ENCODE data around the gene F5. TPM values are rescaled to one million over a fixed set of nuclear protein-coding genes. Genes with fewer than 3 reads are reported as not detected.
"Not testable (repeated sequence)": the region's sequence is repeated elsewhere in the genome, so short reads cannot be mapped to it uniquely, and the experiment has no call there.

F5 gene
- total RNA-seq, 1 donor from 2014 or later = 17.5 TPM

GRCh38 chr1:169546087-169546995, 39.9 kb downstream of the F5 start:
- intact Hi-C loops (cut with micrococcal nuclease) = loop anchor here (1.0 kb wide), 8 partner anchors 61 to 1204 kb away; partner anchors contain the start of genes BLZF1, CCDC181 and SLC19A2

GRCh38 chr1:169545472-169545871, 40.8 kb downstream of the F5 start:
- intact Hi-C loops (cut with micrococcal nuclease) = no loop called here

- intact Hi-C loops (cut with micrococcal nuclease) = no loop called here
Observed at GRCh38 chr1:169538998-169539871, 47.0 kb downstream of the F5 start.

GRCh38 chr1:169534653-169535052, 51.6 kb downstream of the F5 start:
- intact Hi-C loops (cut with micrococcal nuclease) = no loop called here

GRCh38 chr1:169533528-169534190, 52.6 kb downstream of the F5 start:
- intact Hi-C loops (cut with micrococcal nuclease) = not testable (repeated sequence)

DNA sequence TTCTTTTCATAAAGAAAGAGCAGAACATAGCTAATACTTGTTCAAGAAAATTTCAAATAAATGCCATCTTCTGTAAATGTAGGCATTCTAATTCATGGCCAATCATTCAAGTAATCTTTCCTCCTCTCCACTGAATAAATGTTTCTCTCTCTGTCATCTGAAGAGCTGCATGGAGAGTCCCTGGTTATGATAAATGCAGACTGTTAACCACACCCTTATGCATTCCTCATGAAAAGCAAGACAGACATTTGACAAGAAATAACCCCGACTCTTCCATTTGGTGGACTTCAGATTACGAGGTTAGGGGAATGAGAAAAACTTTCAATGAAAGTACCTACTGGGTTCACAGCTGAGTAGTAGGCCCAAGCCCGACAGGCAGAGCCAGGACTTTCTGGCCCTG, 55.8 kb downstream of the F5 start:
- intact Hi-C loops (cut with micrococcal nuclease) = no loop called here

GRCh38 chr1:169529068-169529642, 57.1 kb downstream of the F5 start:
- intact Hi-C loops (cut with micrococcal nuclease) = no loop called here

GRCh38 chr1:169528215-169529067, 57.8 kb downstream of the F5 start:
- intact Hi-C loops (cut with micrococcal nuclease) = no loop called here

DNA sequence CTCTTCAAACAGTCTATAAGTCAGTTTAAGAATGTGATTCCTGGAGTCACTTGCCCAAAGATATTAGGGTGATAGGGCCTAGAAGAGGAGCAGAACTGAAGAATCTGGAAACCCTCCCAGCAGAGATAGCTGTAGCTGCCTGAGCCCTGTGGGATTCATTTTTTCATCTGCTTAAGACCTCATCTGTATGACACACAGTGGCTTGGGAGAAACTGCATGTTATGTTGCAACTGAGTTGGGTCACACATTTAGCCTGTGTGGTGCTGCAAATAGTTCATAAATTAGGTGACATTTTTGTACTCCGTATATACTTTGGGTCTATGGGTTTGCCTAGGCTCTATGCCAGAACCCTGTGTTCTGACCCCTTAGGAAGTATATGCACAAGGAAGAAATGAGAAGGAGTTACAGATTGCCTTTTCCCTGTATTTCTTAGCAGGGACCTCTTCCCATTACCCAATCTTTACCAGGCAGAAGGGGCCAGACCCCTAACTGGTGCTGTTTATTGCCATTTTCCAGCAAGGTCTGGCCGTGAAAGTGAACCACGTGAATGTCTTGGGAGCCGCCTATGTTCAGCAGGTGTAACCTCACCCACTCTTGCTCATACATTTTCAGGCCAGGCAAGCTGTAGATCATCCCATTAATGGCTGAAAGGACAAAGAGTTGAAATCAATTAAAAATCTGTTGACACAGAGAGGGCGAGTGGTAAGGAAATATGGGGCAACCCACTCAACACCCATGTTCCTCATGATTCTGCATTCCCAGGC, 58.6 kb downstream of the F5 start:
- intact Hi-C loops (cut with micrococcal nuclease) = no loop called here

DNA sequence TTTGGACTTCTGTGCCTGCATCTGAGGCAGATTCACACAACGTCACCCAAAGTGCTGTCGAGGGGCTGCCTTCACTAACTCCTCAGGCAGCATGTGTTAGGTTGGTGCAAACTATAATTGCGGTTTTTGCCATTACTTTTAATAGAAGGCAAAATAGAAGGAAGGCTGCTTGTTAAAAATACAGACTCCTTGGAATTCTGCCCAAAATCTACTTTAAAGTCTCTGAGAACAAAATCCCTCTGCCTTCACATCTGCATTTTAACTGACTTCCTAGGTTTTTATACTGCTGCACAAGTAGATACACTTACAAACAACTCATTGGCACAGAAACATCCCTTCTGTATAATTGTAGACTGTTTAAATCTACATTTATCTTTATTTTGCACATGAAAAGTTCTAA, 59.3 kb downstream of the F5 start:
- intact Hi-C loops (cut with micrococcal nuclease) = no loop called here

DNA sequence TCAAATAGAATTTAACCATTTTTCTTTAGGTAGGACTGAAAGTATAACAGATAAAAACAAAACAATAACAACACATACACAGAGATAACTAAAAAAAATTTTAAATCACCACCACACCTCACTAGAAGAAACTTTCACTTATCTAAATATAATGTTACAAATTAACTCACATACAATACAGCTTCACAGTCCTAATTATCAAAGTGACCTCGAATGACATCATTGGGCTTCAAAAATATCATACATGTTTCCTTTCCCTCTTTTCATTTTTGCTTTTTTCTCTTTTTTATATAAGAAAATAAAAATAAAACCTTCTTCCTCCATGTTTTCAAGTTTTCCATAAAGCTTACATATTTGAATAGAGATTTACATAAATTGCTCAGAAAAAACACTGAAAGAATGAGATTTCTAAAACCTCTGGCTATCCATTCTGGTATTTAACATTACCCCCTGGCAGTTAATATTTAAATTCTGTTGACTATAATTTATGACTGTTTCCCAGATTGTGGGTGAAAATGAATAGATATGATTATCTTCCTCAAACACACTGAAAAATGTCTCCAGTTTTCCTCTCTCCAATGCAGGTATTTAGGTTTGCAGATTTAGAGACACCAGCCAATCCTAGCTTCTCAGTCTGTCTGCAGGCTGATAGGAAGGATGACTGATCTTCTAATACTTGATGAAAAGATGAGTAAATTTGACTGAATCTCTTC, 60.0 kb downstream of the F5 start:
- intact Hi-C loops (cut with micrococcal nuclease) = no loop called here

- intact Hi-C loops (cut with micrococcal nuclease) = no loop called here
Observed at GRCh38 chr1:169525391-169525790, 60.9 kb downstream of the F5 start.

DNA sequence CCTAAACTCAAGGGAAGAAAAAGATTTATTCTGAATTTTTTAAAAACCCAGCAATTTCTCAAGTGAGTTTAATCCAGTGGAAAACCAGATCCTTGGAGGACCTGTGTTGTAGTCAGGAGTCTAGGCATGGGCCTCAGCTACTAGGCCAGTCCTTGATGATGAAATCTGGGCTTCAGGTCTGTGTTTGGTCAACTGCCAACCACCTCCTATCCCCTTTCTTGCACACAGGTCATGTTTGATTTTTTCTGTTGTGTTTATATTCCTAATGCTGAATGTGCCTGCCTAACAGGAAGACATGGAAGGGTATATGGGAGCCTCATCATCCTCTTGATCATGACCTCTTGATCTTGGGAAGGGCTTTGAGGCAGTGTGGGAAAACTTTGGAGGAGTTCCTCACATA, 62.4 kb downstream of the F5 start:
- intact Hi-C loops (cut with micrococcal nuclease) = no loop called here

DNA sequence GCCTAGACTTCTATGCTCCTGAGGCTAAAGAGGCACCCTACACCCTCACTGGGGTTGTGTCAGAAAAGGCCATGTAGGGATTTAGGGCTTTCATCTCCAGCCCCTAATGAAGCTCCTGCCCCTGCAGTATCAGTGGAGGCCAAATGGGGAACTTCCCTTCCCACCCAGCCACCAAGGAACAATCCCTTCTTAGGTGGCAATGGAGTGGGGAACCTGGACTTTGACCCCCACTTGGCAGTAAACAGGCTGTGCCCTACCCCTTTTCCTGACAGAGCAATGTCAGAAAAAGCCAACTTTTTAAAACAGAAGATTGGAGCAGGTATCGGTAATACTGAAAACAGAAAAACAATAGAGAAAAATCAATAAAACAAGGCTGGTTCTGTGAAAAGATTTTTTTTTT, 65.1 kb downstream of the F5 start:
- intact Hi-C loops (cut with micrococcal nuclease) = no loop called here

DNA sequence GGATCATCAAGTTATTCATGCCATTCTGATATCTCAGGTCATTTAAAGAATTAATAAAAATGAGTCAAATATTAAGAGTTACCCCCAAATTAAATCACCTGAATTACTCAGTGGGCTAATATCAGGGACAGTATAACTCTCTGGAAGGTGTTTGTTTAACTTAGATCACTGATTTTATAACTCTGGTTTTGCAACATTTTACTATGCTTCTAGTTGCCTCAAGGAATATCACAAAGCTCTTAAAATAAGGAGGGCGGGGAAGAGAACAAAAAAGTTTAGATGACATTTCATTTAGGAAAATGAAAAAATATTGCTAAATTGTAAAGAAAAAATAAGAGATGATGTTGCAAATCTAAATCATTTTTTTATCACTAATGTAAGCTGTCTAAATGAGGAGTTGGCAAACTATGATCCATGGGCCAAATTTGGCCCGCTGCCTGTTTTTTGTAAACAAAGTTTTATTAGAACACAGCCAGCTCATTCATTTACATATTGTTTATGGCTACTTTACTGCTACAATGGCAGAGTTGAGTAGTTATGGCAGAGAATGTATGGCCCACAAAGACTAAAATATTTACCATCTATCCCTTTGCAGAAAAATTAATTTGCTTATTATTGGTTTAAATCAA, 68.6 kb downstream of the F5 start:
- intact Hi-C loops (cut with micrococcal nuclease) = no loop called here

DNA sequence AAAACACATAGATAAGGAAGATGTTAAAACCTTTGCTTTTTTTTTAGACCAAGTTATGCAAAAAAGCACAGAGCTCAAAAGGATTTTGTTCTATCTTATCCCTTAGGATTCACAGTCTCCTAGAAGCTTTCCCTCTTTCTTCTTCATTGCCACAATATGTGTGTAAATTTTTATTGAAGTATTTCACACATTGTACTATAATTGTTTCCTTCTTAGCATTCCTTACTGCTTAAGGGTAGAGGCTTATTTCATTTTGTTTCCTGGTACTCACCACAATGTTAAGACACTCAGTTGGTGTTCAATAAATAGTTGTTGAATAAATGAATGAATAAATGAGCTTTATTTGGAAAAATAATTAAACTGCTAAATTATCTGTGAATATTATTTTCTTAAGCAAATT, 70.6 kb downstream of the F5 start:
- intact Hi-C loops (cut with micrococcal nuclease) = no loop called here

DNA sequence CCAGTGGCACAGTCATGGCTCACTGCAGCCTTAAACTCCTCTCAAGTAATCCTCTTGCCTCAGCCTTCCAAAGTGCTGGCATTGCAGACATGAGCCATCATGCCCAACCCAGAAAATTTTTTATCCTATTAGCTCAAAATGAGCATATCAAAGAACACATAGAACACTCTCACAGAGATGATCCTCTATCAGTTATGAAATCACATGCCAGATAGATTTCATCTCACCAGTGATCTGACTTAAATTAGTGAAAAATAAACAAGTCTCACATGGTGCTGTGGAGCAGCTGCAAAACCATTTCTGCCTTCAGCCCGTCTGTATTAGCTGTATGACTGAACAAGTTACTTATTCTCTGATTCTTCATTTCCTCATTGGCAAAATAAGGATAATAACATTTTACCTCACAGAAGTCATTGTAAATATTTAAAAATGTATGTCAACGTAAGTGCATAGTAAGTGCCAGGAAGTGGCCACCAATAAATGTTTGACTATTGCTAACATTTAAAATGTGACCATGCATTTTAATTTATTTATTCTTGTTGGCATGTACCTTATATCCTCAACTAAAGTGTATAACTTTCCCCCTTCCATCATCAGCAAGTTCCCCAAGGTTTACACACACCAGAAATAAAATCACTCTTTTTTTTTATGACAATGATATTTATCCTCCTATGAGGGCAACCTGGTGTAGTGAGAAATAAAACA, 71.6 kb downstream of the F5 start:
- intact Hi-C loops (cut with micrococcal nuclease) = no loop called here

DNA sequence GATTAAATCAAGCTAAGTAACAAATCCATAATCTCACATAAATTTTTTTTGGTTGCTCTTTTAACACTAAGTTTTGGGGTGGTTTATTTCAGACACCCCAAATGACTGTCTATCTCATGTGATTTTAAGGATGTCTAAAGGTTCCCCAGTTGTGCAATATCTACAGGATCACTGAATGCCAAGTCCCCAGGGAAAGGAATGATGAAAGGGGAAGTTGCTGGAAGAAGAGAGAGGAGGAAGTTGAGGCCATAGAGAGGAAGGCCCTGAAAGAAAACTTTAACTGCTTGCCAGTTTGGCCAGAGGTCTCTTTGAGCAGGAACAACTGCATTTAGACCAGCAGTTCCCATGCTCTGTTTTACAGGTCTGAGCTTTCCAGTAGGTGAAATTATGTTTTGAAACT, 73.1 kb downstream of the F5 start:
- intact Hi-C loops (cut with micrococcal nuclease) = no loop called here
